LNCaP clone FGC (cell line): Measurements from ENCODE around the gene RDH13.
"Not testable (repeated sequence)": the region's sequence is repeated elsewhere in the genome, so short reads cannot be mapped to it uniquely, and the experiment has no call there.

Source experiments
- DNase-seq: peaks from one replicate; pipeline ENCODE4 v3.0.0-alpha.2; 2011; ENCODE audit warnings: low read depth
- H3K4me3 ChIP-seq: 2 replicates; pipeline ENCODE4 v1.5.1; 2011; ENCODE audit warnings: mild to moderate bottlenecking, low read depth, low read length, control low read depth
- TF ChIP-seq, protein P1 (sequence below): IDR thresholded peaks from 2 replicates; pipeline ENCODE4 v1.5.1; 2012; ENCODE audit warnings: mild to moderate bottlenecking; ENCODE audit not compliant: control insufficient read depth, insufficient read depth; ENCODE audit errors: extremely low read depth

RDH13 gene

DNA sequence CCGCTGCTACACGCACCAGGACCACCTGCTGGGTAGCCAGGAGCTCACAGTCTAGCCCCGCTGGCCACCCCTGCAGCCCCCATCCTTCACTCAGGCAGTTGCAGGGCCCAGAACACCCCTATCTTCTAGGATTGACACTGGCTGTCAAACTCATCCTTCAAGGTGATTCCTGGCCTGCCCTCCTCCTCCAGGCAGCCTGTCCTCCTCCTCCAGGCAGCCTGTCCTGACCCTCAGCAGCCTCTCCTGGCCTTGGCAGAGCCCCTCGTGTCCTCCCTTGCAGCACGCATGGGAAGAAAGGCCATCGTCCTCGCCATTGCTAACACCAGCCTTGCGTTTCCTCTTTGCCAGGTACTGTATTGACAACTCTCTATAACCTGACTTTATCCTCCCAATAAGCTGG, 9.0 kb upstream of the RDH13 start:
- no peak for DNase-seq
- TF ChIP-seq, protein P1, sequence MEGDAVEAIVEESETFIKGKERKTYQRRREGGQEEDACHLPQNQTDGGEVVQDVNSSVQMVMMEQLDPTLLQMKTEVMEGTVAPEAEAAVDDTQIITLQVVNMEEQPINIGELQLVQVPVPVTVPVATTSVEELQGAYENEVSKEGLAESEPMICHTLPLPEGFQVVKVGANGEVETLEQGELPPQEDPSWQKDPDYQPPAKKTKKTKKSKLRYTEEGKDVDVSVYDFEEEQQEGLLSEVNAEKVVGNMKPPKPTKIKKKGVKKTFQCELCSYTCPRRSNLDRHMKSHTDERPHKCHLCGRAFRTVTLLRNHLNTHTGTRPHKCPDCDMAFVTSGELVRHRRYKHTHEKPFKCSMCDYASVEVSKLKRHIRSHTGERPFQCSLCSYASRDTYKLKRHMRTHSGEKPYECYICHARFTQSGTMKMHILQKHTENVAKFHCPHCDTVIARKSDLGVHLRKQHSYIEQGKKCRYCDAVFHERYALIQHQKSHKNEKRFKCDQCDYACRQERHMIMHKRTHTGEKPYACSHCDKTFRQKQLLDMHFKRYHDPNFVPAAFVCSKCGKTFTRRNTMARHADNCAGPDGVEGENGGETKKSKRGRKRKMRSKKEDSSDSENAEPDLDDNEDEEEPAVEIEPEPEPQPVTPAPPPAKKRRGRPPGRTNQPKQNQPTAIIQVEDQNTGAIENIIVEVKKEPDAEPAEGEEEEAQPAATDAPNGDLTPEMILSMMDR = no peak
- H3K4me3 ChIP-seq = no peak overlapping the region

DNA sequence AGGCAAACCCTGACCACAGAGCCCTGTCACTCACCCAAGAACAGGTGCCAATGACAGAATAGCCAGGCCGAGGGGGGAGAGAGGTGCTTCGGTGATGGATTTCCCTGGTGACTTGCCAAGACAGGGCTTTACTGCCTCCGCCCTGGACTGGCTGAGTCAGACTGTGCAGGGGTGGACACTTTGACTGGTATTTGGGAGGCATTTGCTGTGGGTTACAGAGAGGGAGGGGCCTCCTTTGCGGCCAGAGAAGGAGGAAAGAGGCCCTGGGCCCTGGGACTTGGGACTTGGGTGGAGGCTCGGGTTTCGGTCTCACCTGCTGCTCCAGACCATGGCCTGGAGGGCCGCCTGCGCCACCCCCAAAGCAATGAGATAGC, 8.2 kb upstream of the RDH13 start:
- H3K4me3 ChIP-seq = no peak overlapping the region
- DNase-seq = no peak
- TF ChIP-seq, protein P1 = no peak

DNA sequence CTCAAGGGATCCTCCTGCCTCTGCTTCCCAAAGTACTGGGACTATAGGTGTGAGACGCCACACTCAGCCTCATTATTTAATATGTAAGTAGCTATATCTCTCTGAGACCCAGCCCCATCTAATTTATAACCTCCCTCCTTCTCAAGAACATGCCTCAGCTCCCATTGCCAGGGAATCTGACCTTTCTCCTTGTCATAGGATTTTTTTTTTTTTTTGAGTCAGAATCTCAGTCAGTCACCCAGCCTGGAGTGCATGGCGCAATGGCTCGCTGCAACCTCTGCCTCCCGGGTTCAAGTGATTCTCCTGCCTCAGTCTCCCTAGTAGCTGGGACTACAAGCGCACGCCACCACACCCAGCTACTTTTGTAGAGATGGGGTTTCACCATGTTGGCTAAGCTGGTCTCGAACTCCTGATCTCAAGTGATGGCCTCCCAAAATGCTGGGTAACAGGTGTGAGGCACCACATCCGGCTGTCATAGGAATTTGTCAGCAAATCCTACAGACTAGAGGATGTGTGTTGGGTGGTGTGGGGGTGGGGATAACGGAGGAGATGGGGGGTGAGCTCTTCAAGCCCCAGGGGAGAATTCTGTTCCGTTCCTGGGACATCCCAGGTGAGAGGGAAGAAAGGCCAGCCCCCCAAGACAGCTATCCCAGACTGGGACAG, 7.6 kb upstream of the RDH13 start:
- H3K4me3 ChIP-seq = no peak overlapping the region
- TF ChIP-seq, protein P1 = no peak
- no peak for DNase-seq

DNA sequence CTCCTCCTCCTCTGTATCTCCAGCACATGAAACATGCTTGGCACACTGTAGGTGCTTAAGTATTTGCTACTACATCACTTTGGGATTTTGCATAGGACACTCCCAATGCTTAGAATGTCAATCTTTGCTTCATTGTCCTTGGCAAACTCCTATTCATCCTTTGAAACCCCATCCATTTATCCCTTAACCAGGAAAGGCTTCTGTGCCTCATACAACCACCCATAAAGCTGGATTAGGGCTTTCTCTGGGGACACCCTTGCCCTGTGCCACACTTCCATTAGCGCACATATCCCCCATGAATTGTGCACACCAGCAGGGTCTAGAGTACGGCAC, 6.9 kb upstream of the RDH13 start:
- H3K4me3 ChIP-seq = peak overlapping the region; percentile 45
- TF ChIP-seq, protein P1 = no peak
- DNase-seq = no peak

DNA sequence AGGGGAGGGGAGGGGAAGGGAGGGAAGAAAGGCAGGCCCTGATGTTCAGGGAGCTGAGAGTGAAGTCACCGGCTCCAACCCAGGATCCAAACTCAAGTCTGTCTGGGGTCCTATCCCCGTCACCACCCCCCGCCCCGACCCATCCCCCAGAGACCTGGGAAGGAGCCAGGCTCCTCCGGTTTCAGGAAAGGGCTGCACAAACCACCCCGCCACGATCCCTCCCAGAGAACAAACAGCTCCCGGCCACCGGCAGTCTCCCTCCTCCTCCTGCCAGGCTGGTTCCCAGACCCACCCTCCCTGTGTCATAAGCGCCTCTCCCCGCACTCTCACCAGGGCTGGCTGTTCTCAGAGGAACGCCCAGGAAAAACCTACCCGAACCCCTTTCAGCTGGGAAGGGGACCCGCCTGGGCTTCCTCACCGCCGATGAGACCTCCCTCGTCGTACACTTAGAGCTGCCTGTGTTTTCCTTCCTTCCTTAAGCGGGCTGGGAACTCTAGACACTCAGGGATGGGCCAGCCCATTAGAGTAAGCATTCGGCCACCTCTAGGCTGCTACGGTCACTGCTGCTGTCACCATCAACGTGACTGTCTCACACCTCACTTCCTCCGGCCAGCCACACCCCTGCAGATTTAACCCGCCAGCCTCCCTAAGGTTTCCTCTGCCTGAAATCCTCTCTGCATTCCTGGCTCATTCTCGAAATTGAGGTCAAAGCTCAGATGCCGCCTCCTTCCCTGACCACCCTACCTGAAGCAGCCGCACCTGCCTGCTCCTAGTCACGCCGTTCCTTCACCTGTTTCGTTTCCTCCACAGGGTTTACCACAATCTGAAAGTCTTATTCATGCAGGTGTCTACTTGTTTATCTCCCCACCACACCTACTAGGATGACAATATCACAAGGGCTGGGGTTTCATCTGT, 6.3 kb upstream of the RDH13 start:
- TF ChIP-seq, protein P1 = peak; percentile 13; the same call in 1 of the 2 replicates
- no peak for DNase-seq
- H3K4me3 ChIP-seq = peak overlapping the region; percentile 45

DNA sequence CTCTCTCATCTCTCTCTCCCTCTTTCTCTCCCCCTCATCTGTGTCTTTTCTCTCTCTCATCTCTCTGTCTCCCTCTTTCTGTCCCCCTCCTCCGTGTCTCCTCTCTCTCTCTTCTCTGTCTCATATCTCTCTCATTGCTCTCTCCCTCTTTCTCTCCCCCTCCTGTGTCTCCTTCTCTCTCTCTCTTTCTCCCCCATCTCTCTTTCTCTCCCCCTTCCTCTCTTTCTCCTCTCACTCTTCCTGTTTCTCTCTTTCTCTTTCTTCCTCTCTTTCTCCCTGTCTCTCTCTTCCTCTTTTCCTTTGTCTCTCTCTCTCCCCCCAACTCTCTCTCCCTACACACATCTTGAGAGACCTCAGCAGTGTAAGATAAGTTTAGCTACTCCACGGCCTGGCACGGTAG, 4.9 kb upstream of the RDH13 start:
- TF ChIP-seq, protein P1 = no peak
- H3K4me3 ChIP-seq = no peak overlapping the region
- DNase-seq = no peak

DNA sequence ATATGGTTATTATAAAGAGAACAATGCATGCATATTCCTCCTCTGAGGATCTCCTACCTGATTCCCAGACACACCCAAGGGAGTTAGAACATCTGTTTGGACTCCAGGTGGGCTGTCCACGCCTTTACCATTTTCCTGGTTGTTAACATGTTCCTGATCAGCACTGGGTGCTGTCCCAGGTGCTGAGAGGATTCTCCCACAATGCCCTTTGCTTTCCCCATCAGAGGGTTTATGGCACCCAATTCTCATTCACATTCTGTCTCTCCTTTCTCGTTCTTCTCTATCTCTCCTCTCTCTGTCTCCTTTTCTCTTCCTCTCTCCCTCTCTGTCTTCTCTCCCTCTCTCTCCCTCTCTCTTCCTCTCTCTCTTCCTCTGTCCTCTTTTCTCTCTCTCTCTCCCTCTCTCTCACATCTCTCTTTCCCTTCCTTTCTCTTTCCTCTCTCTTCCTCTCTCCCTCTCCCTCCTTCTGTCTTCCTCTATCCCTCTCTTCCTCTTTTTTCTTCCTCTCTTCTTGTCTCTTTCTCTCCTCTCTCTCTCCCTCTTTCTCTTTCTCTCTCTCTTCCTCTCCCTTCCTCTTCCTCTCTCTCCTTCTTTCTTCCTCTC, 3.3 kb upstream of the RDH13 start:
- TF ChIP-seq, protein P1 = no peak
- H3K4me3 ChIP-seq = no peak overlapping the region
- DNase-seq = no peak

DNA sequence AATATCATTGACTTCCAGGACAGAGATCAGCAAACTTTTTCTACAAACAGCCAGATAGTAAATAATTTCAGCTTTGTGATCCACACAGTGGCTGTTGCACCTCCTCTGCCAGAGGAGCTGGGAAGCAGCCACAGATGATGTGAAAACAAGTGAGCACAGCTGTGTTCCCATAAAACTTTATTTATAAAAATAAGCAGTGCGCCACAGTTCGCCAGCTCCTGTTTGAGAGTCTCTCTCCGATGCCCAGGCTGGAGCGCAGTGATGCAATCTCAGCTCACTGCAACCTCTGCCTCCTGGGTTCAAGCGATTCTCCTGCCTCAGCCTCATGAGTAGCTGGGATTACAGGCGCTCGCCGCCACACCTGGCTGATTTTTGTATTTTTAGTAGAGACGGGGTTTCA, 2.6 kb upstream of the RDH13 start:
- not testable (repeated sequence) for DNase-seq

More for the DNA sequence above, 2.6 kb upstream of the RDH13 start:
- not testable (repeated sequence) for H3K4me3 ChIP-seq
